WERI-Rb-1 (cell line): ENCODE data around the gene CPD.

ENCODE experiments used
- DNase-seq: peaks from one replicate; pipeline ENCODE4 v3.0.0-alpha.2; 2020
- H3K27ac ChIP-seq: fragments of 250-450 bp; sonication (Bioruptor Pico); 2 replicates; pipeline ENCODE4 v1.5.1; 2020; ENCODE audit warnings: mild to moderate bottlenecking, moderate library complexity
- H3K27me3 ChIP-seq: fragments of 250-450 bp; sonication (Bioruptor Pico); 2 replicates; pipeline ENCODE4 v1.5.1; 2021; ENCODE audit warnings: mild to moderate bottlenecking, low read depth, moderate library complexity; ENCODE audit not compliant: insufficient read depth, severe bottlenecking
- H3K36me3 ChIP-seq: fragments of 250-450 bp; sonication (Bioruptor Pico); 2 replicates; pipeline ENCODE4 v1.5.1; 2020; ENCODE audit warnings: mild to moderate bottlenecking, moderate library complexity
- H3K4me3 ChIP-seq: 2 replicates; pipeline ENCODE4 v1.5.1; 2011; ENCODE audit warnings: low read depth, mild to moderate bottlenecking, control low read depth, low read length
- H3K9me3 ChIP-seq: fragments of 250-450 bp; sonication (Bioruptor Pico); 2 replicates; pipeline ENCODE4 v1.5.1; 2021; ENCODE audit warnings: mild to moderate bottlenecking, moderate library complexity; ENCODE audit not compliant: severe bottlenecking
- TF ChIP-seq, protein P1 (sequence below): IDR thresholded peaks from 2 replicates; pipeline ENCODE4 v1.5.1; 2011; ENCODE audit warnings: low read depth, mild to moderate bottlenecking, control low read depth, inconsistent platforms, low read length

CPD gene

DNA sequence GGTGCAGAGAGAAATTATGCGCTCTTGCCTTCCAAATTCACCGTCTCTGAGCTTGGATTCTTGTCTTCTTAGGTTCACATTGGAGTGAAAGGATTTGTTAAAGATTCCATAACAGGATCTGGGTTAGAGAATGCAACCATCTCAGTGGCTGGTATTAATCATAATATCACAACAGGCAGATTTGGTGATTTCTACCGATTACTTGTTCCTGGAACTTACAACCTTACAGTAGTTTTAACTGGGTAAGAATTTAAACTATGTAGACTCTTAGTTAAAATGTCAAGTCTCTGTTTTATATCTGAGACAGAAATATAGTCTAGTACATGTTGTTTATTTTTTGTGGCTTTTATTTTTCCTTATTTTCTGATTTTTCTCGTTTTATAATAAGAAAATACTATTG is 42.9 kb downstream of the CPD start:
- Histone ChIP-seq H3K9me3 (no peaks in the 10 kb centered on the region), H3K4me3 (no peak overlapping the region), H3K36me3 (peaks cover 40% of the 10 kb centered on the region), H3K27me3 (no peaks in the 10 kb centered on the region), H3K27ac (no peak overlapping the region)
- no peak for DNase-seq
- TF ChIP-seq, protein P1, sequence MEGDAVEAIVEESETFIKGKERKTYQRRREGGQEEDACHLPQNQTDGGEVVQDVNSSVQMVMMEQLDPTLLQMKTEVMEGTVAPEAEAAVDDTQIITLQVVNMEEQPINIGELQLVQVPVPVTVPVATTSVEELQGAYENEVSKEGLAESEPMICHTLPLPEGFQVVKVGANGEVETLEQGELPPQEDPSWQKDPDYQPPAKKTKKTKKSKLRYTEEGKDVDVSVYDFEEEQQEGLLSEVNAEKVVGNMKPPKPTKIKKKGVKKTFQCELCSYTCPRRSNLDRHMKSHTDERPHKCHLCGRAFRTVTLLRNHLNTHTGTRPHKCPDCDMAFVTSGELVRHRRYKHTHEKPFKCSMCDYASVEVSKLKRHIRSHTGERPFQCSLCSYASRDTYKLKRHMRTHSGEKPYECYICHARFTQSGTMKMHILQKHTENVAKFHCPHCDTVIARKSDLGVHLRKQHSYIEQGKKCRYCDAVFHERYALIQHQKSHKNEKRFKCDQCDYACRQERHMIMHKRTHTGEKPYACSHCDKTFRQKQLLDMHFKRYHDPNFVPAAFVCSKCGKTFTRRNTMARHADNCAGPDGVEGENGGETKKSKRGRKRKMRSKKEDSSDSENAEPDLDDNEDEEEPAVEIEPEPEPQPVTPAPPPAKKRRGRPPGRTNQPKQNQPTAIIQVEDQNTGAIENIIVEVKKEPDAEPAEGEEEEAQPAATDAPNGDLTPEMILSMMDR = no peak

DNA sequence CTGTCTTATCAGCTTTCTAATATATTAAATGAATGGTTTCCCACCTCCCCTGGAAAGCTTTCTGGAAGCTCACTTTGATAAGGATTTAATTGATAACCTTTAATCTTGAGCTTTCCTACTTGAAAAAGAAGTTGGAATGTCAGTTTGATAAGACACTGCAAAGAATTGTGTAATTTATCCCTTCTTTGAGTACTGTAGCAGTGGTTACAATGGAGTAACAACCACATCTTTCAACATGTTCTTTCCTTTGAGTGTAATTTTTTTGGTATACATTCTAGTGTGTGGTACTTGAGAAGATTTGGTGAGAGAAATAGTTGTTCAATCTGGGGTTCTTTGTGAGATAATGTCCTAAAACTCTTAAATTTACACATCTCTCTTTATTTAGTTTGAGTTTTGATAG is 43.4 kb downstream of the CPD start:
- H3K4me3 ChIP-seq = no peak overlapping the region
- peaks cover 45% of the 10 kb centered on the region for H3K36me3 ChIP-seq
- DNase-seq = no peak
- TF ChIP-seq, protein P1 = no peak
- no peak overlapping the region for H3K27ac ChIP-seq
- no peaks in the 10 kb centered on the region for H3K27me3 ChIP-seq
- no peaks in the 10 kb centered on the region for H3K9me3 ChIP-seq

DNA sequence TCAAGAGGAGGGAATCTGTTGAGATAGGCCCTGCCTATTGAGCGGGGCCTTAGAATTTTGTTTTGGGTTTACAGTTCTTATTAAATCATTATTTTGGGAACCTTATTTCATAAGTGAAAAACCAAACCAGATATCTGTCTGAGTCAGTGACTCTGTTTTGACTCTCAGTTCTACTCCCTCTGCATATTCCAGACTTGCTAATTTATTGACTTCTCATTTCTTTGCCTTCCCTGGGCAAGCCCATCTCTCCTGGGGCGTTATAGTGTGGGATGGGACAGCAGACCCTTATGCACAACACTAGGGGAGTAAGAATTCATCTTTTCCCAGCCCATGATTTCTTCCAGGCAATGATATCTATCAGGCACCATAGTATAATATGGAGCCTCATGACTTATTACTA is 45.7 kb downstream of the CPD start:
- H3K27me3 ChIP-seq = no peaks in the 10 kb centered on the region
- H3K4me3 ChIP-seq = no peak overlapping the region
- H3K27ac ChIP-seq = no peak overlapping the region
- no peaks in the 10 kb centered on the region for H3K9me3 ChIP-seq
- peaks cover 64% of the 10 kb centered on the region for H3K36me3 ChIP-seq
- TF ChIP-seq, protein P1 = no peak
- no peak for DNase-seq

DNA sequence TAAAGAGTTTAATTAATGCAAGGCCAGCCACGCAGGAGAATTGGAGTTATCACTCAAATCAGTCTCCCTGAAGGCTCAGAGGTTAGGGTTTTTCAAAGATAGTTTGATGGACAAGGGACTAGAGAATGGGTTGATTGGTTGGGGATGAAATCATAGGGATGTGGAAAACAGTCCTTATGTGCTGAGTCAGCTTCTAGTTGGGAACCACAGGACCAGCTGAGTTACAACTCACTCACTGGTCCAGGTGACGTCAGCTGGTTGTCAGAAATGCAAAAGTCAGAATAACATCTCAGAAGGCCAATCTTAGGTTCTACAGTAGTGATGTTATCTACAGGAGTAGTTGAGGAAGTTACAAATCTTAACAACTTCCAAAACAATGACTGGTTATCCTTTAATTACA is 47.6 kb downstream of the CPD start:
- Histone ChIP-seq H3K27ac (no peak overlapping the region), H3K9me3 (no peaks in the 10 kb centered on the region), H3K4me3 (no peak overlapping the region), H3K36me3 (peaks cover 58% of the 10 kb centered on the region), H3K27me3 (no peaks in the 10 kb centered on the region)
- TF ChIP-seq, protein P1 = no peak
- no peak for DNase-seq

DNA sequence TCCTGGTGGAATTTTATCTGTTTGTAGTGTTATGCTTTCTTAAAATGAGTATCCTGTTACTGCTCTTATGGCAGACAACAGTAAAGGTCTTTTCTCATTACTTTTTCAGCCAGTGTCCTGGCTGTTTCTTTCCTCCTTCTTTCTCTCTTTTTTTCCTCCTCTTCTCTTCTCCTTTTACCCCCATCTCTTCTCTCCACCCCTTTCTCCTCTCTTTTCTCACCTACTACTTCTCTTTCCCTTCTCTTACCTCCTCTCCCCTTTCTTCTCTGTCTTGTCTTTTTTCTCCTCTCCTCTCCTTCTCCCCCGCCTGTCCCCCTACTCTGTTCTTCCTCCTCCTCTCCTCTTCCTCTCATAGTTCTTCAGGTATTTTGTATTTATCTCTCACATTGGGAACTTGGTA is 48.9 kb downstream of the CPD start:
- peaks cover 56% of the 10 kb centered on the region for H3K36me3 ChIP-seq
- TF ChIP-seq, protein P1 = no peak
- no peaks in the 10 kb centered on the region for H3K9me3 ChIP-seq
- no peaks in the 10 kb centered on the region for H3K27me3 ChIP-seq
- H3K27ac ChIP-seq = no peak overlapping the region
- H3K4me3 ChIP-seq = no peak overlapping the region
- DNase-seq = no peak

DNA sequence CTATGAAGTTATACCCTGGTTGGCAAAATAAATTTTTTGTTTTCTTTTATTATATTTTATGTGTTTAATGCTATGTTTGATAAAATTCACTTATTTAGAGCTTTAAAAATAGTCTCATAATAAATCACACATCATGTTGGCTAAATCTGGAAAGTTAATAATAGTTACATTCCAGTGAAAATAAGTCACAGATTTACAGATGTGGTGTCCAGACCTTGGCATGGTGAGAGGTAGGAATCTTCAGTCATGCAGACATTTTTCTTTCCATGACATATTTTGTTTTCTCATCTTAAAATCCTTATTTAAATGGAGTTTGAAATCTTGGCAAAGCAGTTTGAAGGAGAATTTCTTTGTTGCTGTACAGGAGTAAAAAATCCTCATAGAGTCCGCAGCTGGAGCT is 50.4 kb downstream of the CPD start:
- DNase-seq = no peak
- Histone ChIP-seq H3K9me3 (no peaks in the 10 kb centered on the region), H3K4me3 (no peak overlapping the region), H3K27ac (no peak overlapping the region), H3K27me3 (no peaks in the 10 kb centered on the region), H3K36me3 (peaks cover 56% of the 10 kb centered on the region)
- TF ChIP-seq, protein P1 = no peak
